Measurements from ENCODE around the gene ASPM. TPM values are rescaled to one million over a fixed set of nuclear protein-coding genes. Genes with fewer than 3 reads are reported as not detected.
"Not testable (repeated sequence)": the region's sequence is repeated elsewhere in the genome, so short reads cannot be mapped to it uniquely, and the experiment has no call there.

Gene ASPM
- polyA plus RNA-seq, 3 donors = 20.1 to 29.7 (median 25.5) TPM

DNA sequence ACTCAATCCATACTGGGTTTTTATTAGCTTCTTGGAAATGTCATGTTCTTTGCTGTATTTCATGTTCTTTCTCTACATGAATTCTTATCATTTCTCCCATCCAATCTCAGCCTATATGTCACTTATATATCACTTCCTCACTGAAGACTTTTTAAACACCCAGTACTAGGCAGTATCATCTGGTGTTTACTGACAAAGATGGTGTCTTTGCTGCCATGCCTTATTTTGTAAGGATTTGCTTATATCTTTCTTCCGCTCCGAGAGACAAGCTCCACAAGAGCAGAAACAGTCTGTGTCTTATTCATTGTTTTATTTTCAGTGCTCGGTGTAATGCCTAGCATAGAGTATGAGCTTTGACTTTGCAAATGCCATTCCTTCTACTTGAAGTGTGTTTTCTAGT lies 109.6 kb downstream of the ASPM start:
- no peak for DNase-seq (ENCODE audit: extremely low read depth in 1 of 11, low read depth in 9 of 11, low spot score in 4 of 11)

DNA sequence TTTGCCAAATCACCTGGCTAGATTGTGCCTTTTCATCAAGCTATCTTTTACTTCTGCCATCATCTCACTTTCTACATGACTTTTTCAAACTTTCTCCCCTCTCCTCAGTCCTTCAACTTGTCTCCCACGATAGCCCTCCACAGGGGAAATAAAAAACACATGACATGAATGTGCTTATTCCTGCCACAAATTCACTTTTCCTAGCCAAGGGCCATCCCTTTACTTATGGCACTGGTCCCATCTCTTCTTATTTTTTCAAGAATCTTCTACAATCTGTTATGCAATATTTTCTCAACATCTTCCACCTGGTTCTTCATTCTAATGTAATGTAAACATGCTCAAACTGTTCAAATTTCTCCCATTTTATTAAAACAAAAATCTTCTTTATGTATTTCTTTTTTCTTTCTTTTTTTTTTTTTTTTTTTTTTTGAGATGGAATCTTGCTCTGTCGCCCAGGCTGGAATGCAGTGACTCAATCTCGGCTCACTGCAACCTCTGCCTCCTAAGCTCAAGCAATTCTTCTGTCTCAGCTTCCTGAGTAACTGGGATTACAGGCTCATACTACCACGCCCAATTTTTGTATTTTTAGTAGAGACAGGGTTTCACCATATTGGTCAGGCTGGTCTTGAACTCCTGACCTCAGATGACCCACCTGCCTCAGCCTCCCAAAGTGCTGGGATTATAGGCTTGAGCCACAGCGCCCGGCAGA lies 111.7 kb downstream of the ASPM start:
- not testable (repeated sequence) for DNase-seq (ENCODE audit: extremely low read depth in 1 of 11, low read depth in 9 of 11, low spot score in 4 of 11)

Other genes starting within 250 kb of the ASPM start
- gene CFHR2, start 202.9 kb downstream of the ASPM start, polyA plus RNA-seq (ENCODE audit: insufficient read length in 3 of 3) = under 1 TPM in 1 of 3 donors, not detected in 2; 0.15 TPM
- not detected for gene CFHR5, start 169.1 kb downstream of the ASPM start, polyA plus RNA-seq (ENCODE audit: insufficient read length in 3 of 3)
- gene F13B, start 79.4 kb downstream of the ASPM start, polyA plus RNA-seq (ENCODE audit: insufficient read length in 3 of 3) = not detected
- gene ZBTB41, start 54.6 kb upstream of the ASPM start, polyA plus RNA-seq (ENCODE audit: insufficient read length in 3 of 3) = 10 to 100 TPM; 16.1 to 19.4 (median 18.5) TPM
- gene CRB1, start 121.6 kb upstream of the ASPM start, polyA plus RNA-seq (ENCODE audit: insufficient read length in 3 of 3) = 1 to 10 TPM; 2.4 to 2.6 (median 2.5) TPM